HG02885 (cell line): ENCODE data around the gene GLUD2.
A peak's percentile ranks its signal among the peaks of the same experiment; 100 is the strongest.
"Not testable (repeated sequence)": the region's sequence is repeated elsewhere in the genome, so short reads cannot be mapped to it uniquely, and the experiment has no call there.

ENCODE experiments used
- ATAC-seq: cut with Tn5 transposase; IDR thresholded peaks from one replicate; pipeline ENCODE4 v1.9.1; 2021; ENCODE audit warnings: mild to moderate bottlenecking; ENCODE audit not compliant: unreplicated experiment, poor library complexity

GLUD2 gene

DNA sequence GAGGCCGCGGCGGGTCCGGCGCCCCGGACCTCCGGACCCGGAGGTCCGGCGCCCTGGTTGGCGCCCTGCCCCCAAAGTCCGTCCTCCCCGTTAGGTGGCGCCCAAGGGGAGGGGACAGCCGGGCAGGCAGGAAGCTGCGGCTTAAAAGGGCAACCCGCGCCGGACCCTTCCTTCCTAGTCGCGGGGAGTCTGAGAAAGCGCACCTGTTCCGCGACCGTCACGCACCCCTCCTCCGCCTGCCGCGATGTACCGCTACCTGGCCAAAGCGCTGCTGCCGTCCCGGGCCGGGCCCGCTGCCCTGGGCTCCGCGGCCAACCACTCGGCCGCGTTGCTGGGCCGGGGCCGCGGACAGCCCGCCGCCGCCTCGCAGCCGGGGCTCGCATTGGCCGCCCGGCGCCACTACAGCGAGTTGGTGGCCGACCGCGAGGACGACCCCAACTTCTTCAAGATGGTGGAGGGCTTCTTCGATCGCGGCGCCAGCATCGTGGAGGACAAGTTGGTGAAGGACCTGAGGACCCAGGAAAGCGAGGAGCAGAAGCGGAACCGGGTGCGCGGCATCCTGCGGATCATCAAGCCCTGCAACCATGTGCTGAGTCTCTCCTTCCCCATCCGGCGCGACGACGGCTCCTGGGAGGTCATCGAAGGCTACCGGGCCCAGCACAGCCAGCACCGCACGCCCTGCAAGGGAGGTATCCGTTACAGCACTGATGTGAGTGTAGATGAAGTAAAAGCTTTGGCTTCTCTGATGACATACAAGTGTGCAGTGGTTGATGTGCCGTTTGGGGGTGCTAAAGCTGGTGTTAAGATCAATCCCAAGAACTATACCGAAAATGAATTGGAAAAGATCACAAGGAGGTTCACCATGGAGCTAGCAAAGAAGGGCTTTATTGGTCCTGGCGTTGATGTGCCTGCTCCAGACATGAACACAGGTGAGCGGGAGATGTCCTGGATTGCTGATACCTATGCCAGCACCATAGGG is at the start of gene GLUD2:
Gene GLUD2, plus strand, starts transcription at position 170 of the 979 bp plus-strand sequence. Its CDS starts 75 bp downstream, at position 245.
- ATAC-seq: not testable (repeated sequence)

DNA sequence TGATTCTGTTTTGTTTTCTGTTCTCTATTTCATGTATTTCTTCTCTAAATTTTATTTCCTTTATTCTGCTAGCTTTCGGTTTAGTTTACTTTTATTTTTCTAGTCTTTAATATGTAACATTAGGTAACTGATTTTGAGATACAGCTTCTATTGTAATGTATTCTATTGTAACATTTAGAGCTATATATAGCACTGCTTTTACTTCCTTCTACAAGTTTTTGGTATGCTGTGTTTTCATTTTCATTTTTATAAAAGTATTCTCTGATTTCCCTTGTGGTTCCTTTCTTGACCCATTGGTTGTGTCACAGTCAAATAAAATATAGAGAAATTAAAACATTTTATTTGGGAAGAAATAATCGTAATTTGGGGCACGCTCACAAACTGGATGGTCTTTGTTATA is 48.0 kb upstream of the GLUD2 start:
- ATAC-seq: peak; percentile 68

DNA sequence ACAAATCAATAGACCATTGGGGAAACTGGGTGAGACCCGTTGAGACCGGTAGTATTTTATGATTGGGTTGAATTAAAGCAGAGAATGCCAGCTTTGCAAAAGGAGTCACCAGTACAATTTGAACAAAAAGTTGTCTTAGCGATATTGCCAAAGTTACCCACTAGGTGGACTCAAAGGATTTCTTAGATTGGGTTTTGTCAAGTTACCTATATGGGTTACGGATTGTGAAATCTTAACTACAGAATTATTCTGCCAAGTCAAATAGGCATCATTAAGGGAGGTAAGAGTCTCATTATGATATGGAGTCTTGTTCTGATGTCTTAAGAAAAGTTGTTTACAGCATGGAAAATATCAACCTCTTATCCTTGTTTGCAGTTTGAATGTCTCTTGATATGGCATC is 46.8 kb upstream of the GLUD2 start:
- ATAC-seq: no peak

DNA sequence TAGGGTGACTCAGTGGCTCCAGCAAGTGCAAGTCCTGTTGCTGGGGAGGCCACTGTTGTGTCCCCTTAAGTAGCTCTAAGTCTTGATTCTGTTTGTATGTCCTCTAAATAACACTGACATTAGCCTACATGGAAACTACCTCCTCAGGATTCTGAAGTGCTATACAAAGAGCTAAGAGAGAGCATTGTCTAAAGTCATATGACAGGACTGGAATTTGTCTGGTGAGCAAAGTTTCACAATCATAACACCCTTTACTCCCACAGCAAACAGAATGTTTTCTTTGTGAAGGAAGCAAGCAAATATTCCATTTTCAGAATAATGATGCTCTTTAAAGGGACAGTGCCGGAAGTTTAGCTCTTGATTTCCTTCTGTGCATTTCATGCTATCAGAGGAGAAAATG is 38.5 kb upstream of the GLUD2 start:
- ATAC-seq: no peak

DNA sequence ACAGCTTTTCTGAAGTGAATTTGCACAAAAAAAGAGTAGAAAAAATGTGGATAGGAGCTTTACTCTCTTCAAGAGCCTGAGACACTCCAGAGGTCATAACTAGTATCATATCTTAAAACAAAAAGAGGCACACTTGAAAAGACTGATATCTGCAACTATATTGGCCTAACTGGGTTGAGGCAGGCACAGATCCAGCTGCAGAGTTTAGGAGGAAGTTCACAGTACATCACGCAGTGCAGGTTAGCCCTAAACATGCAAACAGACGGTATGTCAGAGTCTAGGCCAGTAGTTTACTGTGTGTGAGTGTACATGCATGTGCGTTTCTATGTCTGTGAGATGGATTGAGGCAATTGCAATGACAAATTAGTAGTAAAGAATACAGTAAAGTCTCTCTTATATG is 37.6 kb upstream of the GLUD2 start:
- ATAC-seq: no peak

DNA sequence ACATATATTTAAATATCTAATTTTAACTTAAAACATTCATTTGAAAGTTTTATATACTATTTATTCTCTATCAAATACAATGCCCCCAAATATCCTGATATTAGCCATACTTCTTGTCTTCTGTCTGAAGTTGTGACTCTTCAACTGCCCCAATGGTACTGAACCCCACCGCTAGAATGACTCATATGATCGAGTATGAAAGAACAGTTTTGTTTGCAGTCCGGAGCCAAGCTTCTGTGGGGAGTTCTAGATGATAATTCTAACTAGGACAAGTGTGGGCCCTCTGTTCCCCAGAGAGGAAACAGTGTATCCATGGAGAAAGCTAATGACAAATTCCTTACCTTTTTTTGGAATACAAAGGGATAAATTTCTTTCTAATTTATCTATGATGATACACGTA is 37.2 kb upstream of the GLUD2 start:
- ATAC-seq: no peak

DNA sequence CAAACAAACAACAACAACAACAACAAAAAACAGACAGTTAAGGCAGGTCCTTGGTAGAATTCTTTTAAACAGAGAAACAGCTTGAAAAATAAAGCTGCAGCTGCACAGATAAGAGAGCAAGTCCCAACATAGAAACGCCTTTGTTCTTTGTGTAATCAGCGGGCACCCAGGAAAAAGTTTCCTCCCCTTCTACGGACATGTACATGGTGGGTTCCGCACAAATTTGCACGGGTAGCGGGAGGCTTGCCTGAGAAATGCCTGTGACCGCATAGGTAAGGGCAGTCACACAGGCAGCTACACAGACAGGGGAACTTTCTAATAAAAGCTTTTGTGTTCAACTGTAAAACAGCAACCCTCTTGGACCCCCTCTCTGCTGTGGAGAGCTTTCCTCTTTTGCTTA is 36.2 kb upstream of the GLUD2 start:
- no peak for ATAC-seq

DNA sequence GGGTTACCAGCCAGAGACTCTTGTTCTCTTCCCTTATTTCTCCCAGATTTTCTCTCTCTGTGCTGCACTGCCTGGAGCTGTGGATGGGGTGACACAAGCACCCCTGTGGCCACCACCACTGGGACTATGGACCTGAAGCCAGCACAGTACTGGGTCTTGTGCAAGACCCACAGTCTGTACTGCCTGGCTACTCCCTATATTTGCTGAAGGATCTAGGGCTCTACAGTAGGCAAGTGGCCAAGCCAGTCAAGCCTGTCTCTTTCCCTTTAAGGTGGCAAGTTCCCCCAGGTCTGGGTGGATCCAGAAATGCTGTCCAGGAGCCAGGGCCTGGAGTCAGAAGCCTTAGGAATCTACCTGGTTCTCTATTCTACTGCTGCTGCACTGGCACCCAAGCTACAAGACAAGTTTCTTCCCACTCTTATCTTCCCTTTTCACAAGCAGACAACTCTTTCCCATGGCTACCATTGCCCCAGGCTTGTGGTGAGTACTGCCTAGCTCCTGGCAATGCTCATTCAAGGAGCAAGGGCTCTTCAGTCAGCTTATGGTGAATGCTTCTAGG is 33.4 kb upstream of the GLUD2 start:
- no peak for ATAC-seq

DNA sequence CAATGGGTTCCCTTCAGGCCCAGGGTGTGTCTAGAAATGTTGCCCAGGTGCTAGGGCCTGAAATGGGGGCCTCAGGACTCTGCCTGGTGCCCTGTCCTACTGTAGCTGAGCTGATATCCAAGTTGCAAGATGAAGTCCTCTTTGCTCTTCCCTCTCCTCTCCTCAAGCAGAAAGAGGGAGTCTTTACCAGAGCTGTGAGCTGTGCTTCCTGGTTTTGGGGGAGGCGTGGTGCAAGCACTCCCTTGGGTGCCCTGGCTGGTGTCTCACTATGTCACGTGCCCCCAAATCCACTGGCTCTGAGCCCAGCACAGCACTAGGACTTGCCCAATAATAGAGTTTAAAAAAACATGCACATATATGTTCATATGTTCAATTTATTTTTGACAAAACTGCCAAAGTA is 32.6 kb upstream of the GLUD2 start:
- no peak for ATAC-seq

DNA sequence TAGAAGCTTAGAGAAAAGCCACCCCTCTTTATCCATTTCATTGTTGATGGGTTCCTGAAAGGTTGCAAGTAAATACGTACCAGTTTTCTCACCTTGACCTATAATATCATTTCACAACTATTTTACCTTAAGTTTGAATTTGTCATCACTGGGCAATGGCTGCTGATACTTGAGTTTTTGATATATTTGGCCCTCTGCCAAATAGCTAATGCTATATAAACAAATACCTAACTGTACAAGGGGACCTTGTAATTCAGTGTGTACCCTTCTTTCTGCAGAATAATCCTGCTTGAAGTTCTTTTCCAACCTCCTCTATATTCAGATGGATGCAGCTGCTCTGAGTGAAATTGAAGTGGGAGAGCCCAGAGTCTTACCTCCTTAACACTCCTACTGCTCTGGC is 19.0 kb upstream of the GLUD2 start:
- ATAC-seq: no peak

DNA sequence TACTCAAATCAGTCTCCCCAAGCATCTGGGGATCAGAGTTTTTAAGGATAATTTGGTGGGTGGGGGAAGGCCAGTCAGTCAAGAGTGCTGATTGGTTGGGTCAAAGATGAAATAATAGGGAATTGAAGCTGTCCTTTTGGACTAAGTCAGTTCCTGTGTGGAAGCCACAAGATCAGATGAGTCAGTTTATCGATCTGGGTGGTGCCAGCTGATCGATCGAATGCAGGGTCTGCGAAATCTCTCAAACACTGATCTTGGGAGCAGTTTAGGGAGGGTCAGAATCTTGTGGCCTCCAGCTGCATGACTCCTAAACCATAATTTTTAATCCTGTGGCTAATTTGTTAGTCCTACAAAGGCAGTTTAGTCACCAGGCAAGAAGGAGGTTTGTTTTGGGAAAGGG is 17.3 kb upstream of the GLUD2 start:
- no peak for ATAC-seq

DNA sequence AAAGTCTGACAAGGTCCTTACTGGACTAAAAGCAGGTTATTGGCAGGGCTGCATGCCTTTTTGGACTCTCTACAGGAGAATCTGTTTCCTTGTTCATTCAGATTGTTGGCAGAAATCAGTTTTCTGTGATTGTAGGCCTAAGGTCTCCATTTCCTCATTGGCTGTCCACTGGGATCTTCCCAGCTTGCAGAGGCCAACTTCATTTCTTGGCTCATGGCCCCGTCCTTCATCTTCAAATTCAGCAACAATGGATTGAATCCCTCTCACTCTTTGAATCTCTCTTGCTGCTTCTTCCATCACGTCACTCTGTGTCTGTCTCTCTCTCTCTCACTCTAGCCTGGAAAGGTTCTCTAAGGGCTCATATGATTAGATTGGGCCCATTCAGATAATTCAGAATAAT is 14.9 kb upstream of the GLUD2 start:
- ATAC-seq: no peak

DNA sequence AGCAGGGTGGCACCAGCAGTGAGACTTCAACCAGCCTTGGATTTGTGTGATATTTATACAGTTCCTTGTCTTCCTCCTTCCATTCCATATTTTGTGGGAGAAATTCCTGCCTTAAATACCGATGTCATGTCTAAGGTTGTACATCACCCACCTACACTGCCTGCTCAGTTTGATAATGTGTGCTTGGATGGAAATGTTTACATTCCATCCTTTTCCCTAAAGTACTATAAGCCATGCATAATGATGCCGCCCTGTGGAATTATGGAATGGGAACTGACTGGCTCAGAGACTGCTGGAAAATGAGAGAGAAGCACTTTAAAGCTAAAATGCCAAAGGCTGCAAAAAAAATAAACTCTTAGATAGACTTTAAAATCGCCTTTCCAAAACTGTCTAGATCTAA is 11.3 kb upstream of the GLUD2 start:
- no peak for ATAC-seq

DNA sequence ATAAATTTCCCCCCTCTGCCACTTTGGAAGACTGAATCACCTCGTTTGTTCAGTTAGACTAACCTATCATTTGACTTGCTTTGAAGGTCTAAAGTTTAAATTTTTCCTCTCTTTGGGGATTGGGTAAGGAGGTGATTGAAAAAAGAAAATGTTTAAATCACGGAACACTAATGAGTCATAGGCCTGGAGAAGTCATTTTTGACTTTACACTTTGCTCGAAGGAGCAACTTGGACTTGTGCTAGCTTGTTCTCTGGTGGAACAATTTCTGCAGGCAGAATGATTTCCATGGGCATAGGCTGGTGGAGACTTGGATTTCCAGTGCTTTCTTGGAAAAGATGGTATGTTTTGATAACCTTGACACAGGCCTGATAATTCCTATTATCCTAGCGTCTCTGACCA is 10.5 kb upstream of the GLUD2 start:
- no peak for ATAC-seq

DNA sequence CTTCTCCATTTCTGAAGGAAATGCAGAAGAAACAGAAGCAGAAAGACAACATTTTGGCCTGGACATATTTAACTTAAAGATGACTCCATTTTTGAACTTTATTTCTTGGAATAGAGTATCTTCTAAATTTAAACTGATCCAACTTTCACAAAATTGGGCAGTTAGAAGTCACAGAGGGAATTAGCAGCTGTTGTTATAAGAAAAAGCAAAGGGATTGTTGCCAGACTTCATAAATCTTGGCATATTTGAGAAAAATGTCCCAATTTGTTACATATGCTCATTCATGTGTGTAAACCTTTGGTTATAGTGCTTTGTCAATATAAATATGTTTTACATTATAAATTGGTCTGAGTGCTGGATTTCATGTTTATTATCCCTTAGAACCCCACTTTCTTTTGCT is 3.4 kb downstream of the GLUD2 start:
- ATAC-seq: no peak

DNA sequence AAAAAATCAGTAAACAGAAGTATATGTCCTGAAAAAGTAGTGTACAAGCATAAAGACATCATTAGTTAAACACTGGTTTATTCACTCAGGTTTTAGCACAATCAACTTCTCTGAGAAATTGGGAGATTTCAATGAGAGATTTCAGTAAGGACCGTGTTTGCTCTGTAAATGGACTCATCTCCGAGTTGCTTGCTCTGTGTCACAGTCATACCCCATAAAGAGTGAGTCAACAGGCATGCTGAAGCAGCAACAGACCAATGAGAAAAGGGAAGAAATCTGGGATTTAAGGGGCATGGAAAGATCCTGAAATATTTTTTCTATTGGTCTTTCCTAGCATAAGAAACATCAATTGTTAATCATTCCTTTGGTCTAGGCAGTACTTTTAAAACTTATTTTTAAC is 4.7 kb downstream of the GLUD2 start:
- no peak for ATAC-seq

DNA sequence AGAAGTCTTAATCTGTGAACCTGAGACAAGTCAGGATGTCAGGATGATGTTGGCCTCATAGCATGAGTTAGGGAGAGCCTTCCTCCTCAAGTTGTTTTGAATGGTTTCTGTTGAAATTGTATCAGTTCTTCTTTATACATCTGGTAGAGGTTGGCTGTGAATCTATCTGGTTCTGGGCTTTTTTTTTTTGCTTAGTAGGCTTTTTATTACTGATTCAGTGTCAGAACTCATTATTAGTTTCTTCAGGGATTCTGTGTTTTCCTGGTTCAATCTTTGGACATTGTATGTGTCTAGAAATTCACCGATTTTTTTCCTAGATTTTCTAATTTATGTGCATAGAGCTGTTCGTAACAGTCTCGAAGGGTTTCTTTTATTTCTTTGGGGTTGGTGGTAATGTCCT is 14.9 kb downstream of the GLUD2 start:
- ATAC-seq: no peak

DNA sequence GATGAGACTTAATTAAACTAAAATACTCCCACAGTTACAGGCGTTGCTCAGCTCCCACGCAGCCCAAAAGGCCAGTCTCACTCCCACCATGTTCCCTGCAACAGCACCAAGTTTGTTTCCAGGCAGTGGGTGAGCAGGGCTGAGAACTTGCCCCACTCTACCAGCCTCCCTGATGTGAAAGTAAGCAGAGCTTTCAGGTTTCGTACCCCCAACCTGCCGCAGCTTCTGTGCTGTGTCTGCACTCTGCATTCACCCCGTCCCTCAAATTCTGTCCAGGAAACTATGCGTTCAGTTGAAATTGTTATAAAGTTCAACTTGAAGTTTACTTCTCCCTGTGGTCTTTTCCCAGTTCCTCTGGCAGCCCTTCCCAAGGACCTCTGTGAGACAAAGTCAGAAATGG is 17.2 kb downstream of the GLUD2 start:
- no peak for ATAC-seq

DNA sequence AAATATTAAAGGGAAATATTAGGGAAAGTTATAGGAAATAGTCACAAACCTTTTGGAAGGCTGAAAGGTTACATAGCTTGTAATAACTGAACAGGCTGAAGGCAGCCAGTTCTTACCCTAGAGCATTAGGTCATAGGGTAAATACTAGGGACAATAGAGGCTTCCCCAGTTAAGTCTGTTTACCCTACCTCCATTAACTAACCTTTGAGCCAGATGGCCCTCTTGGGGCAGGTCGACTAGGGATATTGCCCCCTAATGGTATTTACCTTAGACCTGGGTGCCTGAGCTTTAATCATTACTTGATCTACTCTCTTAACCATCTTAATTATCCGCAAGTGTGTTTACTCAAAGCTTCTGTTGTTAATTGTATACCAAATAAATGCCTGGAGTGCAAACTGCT is 36.8 kb downstream of the GLUD2 start:
- not testable (repeated sequence) for ATAC-seq

DNA sequence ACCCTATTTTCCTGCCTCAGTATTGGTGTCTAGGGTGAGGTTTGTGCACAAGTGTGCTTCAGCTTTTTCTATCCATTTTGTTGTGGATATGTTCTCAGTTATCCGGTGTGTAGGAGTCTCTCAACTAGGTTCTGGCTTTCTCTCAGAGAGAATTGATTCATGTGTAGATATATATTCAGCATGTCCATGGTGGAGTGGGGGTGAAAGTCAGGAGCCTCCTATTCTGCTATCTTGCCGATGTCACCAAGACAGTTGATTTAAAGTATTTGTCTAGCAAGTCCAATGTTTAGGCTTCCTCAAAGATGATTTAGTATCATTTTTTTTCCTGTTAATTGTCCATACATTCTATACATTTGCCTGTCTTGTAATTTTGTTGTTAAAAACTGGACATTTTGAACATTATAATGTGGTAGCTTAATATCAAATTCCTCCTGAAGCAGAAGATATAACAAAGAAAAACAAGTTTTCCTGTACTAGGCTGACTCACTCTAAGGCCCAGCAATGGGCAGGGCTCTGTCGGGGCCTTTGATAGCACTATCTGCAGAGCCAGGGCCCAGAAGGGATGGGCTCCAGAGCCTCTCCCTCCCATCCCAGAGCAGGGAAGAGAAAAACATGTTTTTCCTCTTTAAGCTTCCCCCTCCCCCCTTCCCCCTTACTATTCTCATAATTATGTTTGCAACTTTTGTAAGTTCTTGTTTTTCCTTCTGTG is 37.6 kb downstream of the GLUD2 start:
- no peak for ATAC-seq

DNA sequence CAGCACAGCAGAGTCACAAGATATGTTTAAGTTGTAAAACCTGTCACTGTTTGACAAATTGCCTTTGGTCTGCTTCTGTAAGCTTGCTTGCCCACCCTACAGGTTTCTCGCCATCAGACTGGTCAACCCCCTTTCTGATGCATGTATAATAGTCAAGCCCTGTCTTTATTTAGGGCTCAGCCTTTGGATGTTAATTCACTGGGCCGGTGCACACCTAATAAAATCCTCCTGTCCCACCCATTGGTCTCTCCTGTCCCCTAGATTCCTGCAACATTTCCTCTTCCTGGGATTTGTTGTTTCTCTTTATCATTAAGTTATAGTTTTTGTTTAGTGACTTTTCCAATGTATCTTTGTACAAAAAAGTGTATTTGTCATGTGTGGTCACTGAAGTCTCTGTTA is 38.2 kb downstream of the GLUD2 start:
- ATAC-seq: no peak
